WTC11 (cell line): Measurements from ENCODE around the gene UHMK1.

Experiments
- CBFB ChIP-seq: sonication (generic); formaldehyde crosslinking; IDR thresholded peaks from 2 replicates; pipeline ENCODE4 v1.8.1; 2022; ENCODE audit warnings: mild to moderate bottlenecking, low read depth, missing genetic modification reagents
- ETV6 ChIP-seq: sonication (generic); formaldehyde crosslinking; IDR thresholded peaks from 2 replicates; pipeline ENCODE4 v1.8.1; 2022; ENCODE audit warnings: mild to moderate bottlenecking, missing genetic modification reagents
- SP1 ChIP-seq: sonication (generic); formaldehyde crosslinking; conservative IDR thresholded peaks from 2 replicates; pipeline ENCODE4 v1.8.1; 2022; ENCODE audit warnings: missing genetic modification reagents
- TF ChIP-seq, protein P1 (sequence below): fragments of 200-600 bp; IDR thresholded peaks from 2 replicates; pipeline ENCODE4 v1.8.0; 2022; ENCODE audit warnings: antibody characterized with exemption
- TF ChIP-seq, protein P2 (sequence below): sonication (generic); formaldehyde crosslinking; IDR thresholded peaks from 2 replicates; pipeline ENCODE4 v1.8.1; 2023; ENCODE audit warnings: mild to moderate bottlenecking, moderate library complexity, missing genetic modification reagents
- TF ChIP-seq, protein P3 (sequence below): sonication (generic); formaldehyde crosslinking; IDR thresholded peaks from 2 replicates; pipeline ENCODE4 v1.8.0; 2022; ENCODE audit warnings: mild to moderate bottlenecking, missing genetic modification reagents
- TF ChIP-seq, protein P4 (sequence below): sonication (generic); formaldehyde crosslinking; IDR thresholded peaks from 2 replicates; pipeline ENCODE4 v1.8.1; 2022; ENCODE audit warnings: low read depth, missing genetic modification reagents, borderline replicate concordance

DNA sequence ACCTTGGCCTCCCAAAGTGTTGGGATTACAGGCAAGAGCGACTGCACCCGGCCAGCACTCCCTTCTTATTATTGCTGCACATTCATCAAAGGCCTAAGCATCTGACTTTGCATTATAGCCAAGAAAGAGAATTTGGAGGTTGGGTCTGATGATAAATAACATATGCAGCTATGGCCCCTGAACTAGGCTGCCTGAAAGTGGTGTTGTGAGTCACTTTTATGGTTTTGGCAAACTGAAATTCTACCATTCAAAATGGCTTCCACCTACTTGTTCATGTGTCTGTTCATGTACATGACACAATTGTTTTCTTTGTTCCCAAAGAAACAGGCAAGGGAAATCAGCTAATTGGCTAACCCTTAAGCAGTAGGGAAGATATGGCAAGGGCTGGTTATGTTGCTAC, 38.9 kb downstream of the UHMK1 start:
- TF ChIP-seq, protein P1, sequence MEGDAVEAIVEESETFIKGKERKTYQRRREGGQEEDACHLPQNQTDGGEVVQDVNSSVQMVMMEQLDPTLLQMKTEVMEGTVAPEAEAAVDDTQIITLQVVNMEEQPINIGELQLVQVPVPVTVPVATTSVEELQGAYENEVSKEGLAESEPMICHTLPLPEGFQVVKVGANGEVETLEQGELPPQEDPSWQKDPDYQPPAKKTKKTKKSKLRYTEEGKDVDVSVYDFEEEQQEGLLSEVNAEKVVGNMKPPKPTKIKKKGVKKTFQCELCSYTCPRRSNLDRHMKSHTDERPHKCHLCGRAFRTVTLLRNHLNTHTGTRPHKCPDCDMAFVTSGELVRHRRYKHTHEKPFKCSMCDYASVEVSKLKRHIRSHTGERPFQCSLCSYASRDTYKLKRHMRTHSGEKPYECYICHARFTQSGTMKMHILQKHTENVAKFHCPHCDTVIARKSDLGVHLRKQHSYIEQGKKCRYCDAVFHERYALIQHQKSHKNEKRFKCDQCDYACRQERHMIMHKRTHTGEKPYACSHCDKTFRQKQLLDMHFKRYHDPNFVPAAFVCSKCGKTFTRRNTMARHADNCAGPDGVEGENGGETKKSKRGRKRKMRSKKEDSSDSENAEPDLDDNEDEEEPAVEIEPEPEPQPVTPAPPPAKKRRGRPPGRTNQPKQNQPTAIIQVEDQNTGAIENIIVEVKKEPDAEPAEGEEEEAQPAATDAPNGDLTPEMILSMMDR, result no peak
- TF ChIP-seq, protein P2, sequence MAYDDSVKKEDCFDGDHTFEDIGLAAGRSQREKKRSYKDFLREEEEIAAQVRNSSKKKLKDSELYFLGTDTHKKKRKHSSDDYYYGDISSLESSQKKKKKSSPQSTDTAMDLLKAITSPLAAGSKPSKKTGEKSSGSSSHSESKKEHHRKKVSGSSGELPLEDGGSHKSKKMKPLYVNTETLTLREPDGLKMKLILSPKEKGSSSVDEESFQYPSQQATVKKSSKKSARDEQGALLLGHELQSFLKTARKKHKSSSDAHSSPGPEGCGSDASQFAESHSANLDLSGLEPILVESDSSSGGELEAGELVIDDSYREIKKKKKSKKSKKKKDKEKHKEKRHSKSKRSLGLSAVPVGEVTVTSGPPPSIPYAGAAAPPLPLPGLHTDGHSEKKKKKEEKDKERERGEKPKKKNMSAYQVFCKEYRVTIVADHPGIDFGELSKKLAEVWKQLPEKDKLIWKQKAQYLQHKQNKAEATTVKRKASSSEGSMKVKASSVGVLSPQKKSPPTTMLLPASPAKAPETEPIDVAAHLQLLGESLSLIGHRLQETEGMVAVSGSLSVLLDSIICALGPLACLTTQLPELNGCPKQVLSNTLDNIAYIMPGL (CRISPR knock-in tag), result no peak
- TF ChIP-seq, protein P3, sequence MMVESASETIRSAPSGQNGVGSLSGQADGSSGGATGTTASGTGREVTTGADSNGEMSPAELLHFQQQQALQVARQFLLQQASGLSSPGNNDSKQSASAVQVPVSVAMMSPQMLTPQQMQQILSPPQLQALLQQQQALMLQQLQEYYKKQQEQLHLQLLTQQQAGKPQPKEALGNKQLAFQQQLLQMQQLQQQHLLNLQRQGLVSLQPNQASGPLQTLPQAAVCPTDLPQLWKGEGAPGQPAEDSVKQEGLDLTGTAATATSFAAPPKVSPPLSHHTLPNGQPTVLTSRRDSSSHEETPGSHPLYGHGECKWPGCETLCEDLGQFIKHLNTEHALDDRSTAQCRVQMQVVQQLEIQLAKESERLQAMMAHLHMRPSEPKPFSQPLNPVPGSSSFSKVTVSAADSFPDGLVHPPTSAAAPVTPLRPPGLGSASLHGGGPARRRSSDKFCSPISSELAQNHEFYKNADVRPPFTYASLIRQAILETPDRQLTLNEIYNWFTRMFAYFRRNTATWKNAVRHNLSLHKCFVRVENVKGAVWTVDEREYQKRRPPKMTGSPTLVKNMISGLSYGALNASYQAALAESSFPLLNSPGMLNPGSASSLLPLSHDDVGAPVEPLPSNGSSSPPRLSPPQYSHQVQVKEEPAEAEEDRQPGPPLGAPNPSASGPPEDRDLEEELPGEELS (CRISPR knock-in tag), result no peak
- TF ChIP-seq CBFB (CRISPR knock-in tag), result no peak
- no peak for TF ChIP-seq ETV6 (CRISPR knock-in tag)
- no peak for TF ChIP-seq SP1 (CRISPR knock-in tag)
- TF ChIP-seq, protein P4, sequence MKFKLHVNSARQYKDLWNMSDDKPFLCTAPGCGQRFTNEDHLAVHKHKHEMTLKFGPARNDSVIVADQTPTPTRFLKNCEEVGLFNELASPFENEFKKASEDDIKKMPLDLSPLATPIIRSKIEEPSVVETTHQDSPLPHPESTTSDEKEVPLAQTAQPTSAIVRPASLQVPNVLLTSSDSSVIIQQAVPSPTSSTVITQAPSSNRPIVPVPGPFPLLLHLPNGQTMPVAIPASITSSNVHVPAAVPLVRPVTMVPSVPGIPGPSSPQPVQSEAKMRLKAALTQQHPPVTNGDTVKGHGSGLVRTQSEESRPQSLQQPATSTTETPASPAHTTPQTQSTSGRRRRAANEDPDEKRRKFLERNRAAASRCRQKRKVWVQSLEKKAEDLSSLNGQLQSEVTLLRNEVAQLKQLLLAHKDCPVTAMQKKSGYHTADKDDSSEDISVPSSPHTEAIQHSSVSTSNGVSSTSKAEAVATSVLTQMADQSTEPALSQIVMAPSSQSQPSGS (CRISPR knock-in tag), result no peak
